ENCODE measurements around the gene ZC3H13. TPM values are rescaled to one million over a fixed set of nuclear protein-coding genes. Genes with fewer than 3 reads are reported as not detected.
"Not testable (repeated sequence)": the region's sequence is repeated elsewhere in the genome, so short reads cannot be mapped to it uniquely, and the experiment has no call there.

The ZC3H13 gene
- polyA plus RNA-seq, 1 donor from 2014 or later = 59.8 TPM

DNA sequence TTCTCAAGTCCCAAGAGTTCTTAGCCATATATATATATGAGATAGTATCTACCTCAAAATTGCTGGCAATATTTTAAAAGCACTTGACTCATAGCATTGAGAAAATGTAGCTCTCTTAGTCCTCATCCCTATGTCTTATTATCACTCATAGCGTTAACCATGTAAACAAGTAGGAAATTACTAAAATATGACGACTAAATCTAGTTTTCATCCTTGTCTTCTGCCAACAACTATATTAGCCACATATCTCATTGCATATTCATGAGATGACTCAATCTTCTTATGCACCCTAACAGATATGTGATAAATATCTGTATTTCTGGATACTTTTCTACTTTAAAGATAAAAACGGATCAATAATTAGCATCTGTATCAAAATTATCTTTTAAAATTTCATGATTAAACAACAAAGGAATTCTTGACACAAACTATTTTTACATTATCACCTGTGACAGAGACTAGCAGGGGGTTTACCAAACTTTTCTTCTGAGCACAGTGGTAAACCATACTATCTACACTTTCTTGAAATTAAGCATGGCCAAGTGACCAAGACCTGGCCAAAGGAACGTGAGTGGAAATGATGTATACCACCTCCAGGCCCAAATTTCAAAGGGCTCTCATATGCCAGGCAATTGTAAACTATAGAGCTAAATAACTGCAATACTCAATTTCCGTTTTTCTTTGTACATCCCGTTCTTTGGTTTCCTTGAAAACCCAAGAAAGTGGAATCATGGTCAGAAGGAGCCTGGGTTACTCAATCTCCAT lies 45.7 kb downstream of the ZC3H13 start:
- H3K4me1 Mint-ChIP-seq = peaks cover 7 to 11% (median 8%) of the 10 kb centered on the region in 3 donors
- H3K27me3 Mint-ChIP-seq = no peaks in the 10 kb centered on the region
- H3K9me3 Mint-ChIP-seq = peaks cover 0 to 1% (median 0%) of the 10 kb centered on the region in 3 donors
- no peak overlapping the region for H3K27ac Mint-ChIP-seq
- H3K36me3 Mint-ChIP-seq = peaks cover 16% of the 10 kb centered on the region
- no peak overlapping the region for H3K4me3 Mint-ChIP-seq

DNA sequence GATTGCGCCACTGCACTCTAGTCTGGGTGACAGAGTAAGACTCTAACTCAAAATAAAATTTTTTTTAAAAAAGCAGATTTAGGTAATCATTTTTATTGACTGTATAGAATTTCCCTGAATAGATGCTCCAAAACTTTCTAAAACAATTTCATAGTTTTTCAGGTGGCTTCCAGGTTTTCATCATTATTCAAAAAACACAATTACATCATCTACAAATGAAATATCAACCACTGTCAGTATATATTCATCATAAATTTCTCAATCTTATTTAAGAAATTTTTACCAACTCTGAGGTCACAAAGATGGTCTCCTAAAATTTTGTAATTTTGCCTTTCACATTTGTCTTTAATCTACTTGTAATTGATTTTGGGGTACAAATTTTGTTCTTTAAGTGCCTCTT lies 48.1 kb downstream of the ZC3H13 start:
- Mint-ChIP-seq H3K36me3 (peaks cover 21% of the 10 kb centered on the region), H3K4me1 (peaks cover 8 to 13% (median 9%) of the 10 kb centered on the region in 3 donors), H3K27ac (no peak overlapping the region), H3K27me3 (no peaks in the 10 kb centered on the region), H3K4me3 (no peak overlapping the region), H3K9me3 (peaks cover 0 to 1% (median 0%) of the 10 kb centered on the region in 3 donors)

DNA sequence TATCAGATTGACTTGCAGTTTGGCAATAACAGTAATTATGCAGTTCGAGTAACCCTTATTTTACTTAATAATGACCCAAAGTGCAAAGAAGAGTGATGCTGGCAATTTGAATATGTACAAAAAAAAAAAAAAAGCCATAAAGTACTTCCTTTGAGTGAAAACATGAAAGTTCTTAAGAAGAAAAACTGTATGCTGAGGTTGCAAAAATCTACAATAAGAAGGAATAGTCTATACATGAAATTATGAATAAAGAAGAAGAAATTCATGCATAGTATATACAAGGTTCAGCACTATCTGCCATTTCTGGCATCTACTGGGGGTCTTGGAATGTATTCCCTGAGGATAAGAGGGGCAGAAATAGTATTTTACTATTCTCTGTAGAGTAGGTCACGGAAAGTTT lies 55.9 kb downstream of the ZC3H13 start:
- Mint-ChIP-seq H3K4me1 (peaks cover 0 to 4% (median 2%) of the 10 kb centered on the region in 3 donors), H3K36me3 (peaks cover 8% of the 10 kb centered on the region), H3K27me3 (no peaks in the 10 kb centered on the region), H3K9me3 (no peaks in the 10 kb centered on the region), H3K27ac (peak overlapping the region in 1 of 3 donors; percentile 39), H3K4me3 (no peak overlapping the region)

DNA sequence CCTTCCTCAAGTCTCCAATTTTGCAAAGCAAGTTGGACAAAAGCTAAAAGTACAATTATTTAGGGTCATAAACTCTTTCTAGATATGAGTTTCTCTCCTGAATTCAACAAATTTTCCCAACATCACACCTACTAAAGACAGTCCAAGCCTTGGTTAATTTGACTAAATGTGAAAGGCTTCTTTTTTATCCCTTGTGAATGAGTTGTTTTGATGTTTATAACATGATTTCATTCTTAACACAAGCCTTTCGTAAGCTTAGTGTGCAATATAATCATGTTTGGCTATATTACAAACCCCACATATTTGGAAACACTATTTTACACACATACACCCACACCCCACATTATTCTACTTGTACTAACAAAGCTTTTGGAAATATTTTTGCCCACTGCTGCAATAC lies 57.3 kb downstream of the ZC3H13 start:
- Mint-ChIP-seq H3K27ac (no peak overlapping the region), H3K36me3 (peaks cover 2% of the 10 kb centered on the region), H3K9me3 (no peaks in the 10 kb centered on the region)

DNA sequence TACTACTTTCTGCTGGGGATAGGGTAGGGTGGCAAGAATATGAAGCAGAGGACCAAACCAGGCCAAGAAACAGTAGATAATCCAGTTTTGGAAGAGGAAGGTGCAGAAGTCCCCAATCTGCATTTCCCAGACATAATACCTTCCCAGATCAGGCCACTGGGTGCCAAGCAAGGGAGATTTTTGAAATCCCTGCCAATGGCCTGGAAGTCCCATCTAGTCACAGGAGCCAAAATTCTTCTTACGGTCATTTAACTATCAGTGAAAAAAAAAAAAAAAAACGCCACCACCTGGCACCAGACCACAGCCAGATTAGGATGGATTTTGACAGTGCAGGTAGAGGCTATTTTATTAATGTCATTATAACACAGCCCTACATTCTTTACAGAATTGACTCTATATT lies 57.8 kb downstream of the ZC3H13 start:
- Mint-ChIP-seq H3K36me3 (peaks cover 1% of the 10 kb centered on the region), H3K4me1 (peaks cover 0 to 4% (median 2%) of the 10 kb centered on the region in 3 donors), H3K9me3 (no peaks in the 10 kb centered on the region), H3K4me3 (no peak overlapping the region), H3K27me3 (no peaks in the 10 kb centered on the region), H3K27ac (no peak overlapping the region)

More for the DNA sequence above, 57.3 kb downstream of the ZC3H13 start:
- Mint-ChIP-seq H3K4me1 (peaks cover 0 to 4% (median 2%) of the 10 kb centered on the region in 3 donors), H3K4me3 (no peak overlapping the region), H3K27me3 (no peaks in the 10 kb centered on the region)

DNA sequence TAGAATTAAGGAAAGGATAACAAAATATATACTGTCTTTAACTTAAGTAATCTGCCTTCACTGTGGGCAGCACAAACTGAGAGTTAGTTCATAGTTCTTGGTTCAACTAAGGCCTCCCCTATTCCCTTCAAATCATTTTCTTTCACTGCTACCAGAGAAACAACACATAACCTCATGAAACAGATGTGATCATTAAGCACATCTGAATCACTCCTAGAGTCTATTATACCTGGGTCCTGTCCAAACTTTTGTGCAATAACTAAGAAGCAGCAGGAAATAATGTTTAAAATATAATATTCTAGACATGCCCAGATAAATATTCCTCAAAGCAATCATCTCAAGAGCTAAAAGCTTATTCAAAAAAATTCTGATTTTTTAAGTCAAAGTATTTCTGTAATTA lies 62.9 kb downstream of the ZC3H13 start:
- peaks cover 12% of the 10 kb centered on the region for H3K36me3 Mint-ChIP-seq
- peaks cover 0 to 2% (median 0%) of the 10 kb centered on the region in 3 donors for H3K9me3 Mint-ChIP-seq
- H3K4me3 Mint-ChIP-seq = no peak overlapping the region
- no peak overlapping the region for H3K27ac Mint-ChIP-seq
- no peaks in the 10 kb centered on the region for H3K27me3 Mint-ChIP-seq
- peaks cover 0 to 4% (median 0%) of the 10 kb centered on the region in 3 donors for H3K4me1 Mint-ChIP-seq

DNA sequence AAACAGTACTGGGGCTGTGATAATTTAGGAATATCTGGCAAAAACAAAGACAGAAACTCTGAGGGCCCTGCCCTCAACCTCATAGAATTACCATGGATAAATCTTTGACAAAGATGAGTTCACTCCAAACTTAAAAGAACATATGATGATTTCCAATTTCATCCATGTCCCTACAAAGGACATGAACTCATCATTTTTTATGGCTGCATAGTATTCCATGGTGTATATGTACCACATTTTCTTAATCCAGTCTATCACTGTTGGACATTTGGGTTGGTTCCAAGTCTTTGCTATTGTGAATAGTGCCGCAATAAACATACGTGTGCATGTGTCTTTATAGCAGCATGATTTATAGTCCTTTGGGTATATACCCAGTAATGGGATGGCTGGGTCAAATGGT lies 71.4 kb downstream of the ZC3H13 start:
- H3K36me3 Mint-ChIP-seq = peaks cover 30% of the 10 kb centered on the region
- not testable (repeated sequence) for H3K4me3 Mint-ChIP-seq, H3K27me3 Mint-ChIP-seq, H3K9me3 Mint-ChIP-seq, H3K4me1 Mint-ChIP-seq, H3K27ac Mint-ChIP-seq

DNA sequence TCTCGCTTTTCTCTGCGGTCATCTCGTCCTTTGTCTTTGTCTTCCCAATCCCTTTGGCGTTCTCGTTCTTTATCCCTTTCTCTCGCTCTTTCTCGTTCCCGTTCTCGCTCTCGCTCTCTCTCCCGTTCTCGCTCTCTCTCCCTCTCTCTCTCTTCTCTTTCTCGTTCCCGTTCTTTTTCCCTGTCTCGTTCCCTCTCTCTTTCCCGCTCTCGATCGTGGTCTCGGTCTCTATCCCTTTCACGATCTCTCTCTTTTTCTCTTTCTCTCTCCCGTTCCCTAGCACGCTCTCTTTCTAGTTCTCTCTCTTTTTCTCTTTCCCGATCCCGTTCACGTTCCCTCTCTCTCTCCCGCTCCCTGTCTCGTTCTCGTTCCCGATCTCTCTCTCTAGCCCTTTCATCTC lies 77.2 kb downstream of the ZC3H13 start:
- Mint-ChIP-seq H3K4me3 (no peak overlapping the region), H3K27ac (no peak overlapping the region), H3K4me1 (no peaks in the 10 kb centered on the region), H3K27me3 (no peaks in the 10 kb centered on the region), H3K36me3 (peaks cover 14% of the 10 kb centered on the region), H3K9me3 (peaks cover 0 to 2% (median 0%) of the 10 kb centered on the region in 3 donors)

DNA sequence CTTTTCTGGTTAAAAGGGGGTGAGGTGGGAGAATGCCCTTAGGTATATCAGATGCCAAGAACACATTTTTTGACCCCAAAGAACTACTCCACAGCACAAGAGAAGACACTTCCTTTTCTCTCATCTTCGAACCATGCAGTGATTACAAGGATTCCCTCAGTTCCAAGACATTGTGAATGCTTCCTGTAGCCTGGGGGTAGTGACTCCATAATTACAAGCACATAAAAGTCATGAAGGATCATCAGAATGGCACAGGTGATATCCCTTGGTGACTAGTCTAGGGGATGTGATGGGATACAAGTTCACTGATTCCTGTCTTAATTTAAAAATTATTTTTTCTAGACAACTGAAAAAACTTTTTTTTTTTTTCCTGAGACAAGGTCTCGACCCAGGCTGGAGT lies 78.0 kb downstream of the ZC3H13 start:
- H3K4me3 Mint-ChIP-seq = no peak overlapping the region
- no peaks in the 10 kb centered on the region for H3K4me1 Mint-ChIP-seq
- peaks cover 0 to 2% (median 0%) of the 10 kb centered on the region in 3 donors for H3K9me3 Mint-ChIP-seq
- H3K27ac Mint-ChIP-seq = no peak overlapping the region
- no peaks in the 10 kb centered on the region for H3K27me3 Mint-ChIP-seq
- peaks cover 16% of the 10 kb centered on the region for H3K36me3 Mint-ChIP-seq

DNA sequence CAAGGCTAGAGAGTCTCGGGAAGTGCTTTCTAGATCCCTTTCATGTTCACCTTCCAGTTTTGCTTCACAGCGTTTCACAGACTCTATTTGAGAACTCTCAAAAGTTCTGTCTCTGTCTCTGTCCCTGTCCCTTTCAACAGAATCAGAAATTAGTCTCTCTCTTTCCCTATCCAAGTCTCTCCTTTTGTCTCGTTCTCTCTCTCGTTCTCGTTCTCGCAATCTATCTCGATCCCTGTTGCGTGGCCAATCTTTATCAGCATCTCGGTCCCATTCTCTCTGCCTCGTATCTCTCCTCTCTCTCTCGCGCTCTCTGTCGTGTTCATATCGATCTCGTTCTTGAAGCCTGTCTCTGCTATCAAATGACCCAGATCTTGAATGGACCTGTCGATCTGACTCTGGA lies 85.0 kb downstream of the ZC3H13 start:
- Mint-ChIP-seq H3K4me1 (no peaks in the 10 kb centered on the region), H3K27ac (no peak overlapping the region), H3K4me3 (no peak overlapping the region), H3K9me3 (no peaks in the 10 kb centered on the region), H3K36me3 (peaks cover 22% of the 10 kb centered on the region), H3K27me3 (no peaks in the 10 kb centered on the region)

DNA sequence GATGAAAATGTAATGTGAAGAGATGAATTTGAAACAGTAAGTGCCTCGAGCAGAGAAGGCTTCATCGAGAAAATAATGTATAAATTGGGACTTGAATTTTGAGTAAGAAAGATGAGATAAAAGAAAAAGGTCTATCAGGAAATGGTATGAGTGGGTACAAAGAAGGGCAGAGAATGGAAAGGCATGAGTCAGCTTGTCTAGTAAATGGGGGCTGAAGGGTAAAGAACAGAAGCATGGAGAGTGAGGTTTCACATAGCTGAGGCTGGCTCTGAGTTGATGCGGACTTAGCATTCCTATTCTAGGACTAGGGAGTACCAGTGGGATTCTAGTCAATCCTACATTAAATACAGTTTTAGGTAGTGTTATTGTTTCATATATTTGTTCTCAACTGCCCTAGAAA lies 85.8 kb downstream of the ZC3H13 start:
- H3K27me3 Mint-ChIP-seq = no peaks in the 10 kb centered on the region
- no peaks in the 10 kb centered on the region for H3K9me3 Mint-ChIP-seq
- peaks cover 22% of the 10 kb centered on the region for H3K36me3 Mint-ChIP-seq
- H3K4me3 Mint-ChIP-seq = no peak overlapping the region
- no peak overlapping the region for H3K27ac Mint-ChIP-seq
- no peaks in the 10 kb centered on the region for H3K4me1 Mint-ChIP-seq

DNA sequence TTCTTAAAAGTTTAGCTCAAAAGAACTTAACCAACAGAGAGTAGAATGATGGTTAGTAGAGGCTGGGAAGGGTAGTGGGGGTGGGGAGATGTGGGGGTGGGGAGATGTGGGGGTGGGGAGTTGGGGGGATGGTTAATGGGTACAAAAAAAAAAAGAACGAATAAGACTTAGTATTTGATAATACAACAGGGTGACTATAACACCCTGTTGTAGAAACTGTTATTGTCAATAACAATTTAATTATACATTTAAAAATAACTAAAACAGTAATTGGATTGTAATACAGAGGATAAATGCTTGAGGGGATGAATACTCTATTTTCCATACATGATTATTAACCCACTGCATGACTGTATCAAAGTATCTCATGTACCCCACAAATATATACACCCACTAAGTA lies 91.1 kb downstream of the ZC3H13 start:
- Mint-ChIP-seq H3K9me3 (peaks cover 0 to 1% (median 0%) of the 10 kb centered on the region in 3 donors), H3K4me3 (no peak overlapping the region), H3K4me1 (no peaks in the 10 kb centered on the region), H3K36me3 (peaks cover 25% of the 10 kb centered on the region), H3K27me3 (no peaks in the 10 kb centered on the region), H3K27ac (no peak overlapping the region)

DNA sequence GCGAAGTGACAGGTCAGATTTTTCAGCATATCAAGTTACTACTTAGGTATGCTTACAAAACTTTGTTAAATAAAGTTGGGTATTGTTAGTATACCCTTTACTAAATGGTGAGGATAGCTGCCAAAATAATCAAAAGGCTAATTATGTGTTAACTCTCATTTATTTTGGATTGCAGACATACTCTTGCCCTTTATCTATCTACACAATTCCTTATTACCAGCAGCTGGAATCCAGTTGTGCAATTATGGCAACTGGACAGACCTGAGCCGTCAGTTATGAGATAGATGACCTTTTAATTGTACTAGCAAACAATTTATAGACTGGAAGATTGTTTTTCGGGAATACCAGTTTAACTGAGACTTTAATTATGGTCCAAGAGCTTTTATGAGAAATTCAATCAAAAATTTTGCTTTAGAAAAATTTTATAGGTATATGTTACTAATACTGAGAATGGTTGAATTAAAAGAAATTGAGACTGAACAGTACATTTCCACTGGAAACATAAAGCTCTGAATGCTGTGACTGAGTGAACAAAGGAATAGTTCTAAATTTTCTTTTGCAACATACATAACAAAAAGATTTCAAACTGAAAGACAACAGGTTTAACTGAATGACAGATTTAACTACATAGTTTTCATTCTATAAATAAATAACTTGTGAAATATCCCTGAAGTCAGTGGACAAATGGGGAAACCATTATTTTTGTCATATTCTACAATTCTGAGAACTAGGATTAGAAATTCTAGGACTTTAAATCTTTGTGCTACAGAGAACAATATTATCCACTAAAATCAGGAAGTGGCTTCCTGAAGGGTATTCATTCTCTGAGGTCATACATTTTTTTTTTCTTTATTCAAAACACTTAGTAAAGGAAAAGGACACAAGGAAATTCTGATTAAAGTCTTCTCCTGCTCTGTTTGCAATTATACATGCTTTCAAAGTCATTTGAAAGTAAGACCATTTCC lies 97.4 kb downstream of the ZC3H13 start:
- Mint-ChIP-seq H3K27me3 (no peaks in the 10 kb centered on the region), H3K4me3 (no peak overlapping the region), H3K9me3 (peaks cover 0 to 1% (median 0%) of the 10 kb centered on the region in 3 donors), H3K27ac (no peak overlapping the region), H3K36me3 (peaks cover 19% of the 10 kb centered on the region), H3K4me1 (no peaks in the 10 kb centered on the region)

DNA sequence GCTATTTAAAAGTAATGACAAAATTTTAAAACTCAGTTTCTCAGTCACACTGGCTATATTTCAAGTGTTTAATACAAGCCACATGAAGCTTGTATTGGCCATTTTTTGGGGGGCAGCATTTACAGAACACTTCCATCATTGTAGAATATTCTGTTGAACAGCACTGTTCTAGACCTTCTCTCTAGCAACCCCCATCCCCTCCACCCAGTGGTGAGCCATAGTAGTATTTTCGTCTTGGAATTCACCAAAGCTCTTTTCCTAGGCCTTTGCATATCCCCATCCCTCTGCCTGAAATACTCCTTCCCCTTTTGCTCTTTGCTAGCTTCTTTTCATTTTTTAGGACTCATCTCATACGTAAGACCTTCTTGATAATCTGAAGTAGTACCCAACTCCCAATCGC lies 99.5 kb downstream of the ZC3H13 start:
- H3K27ac Mint-ChIP-seq = no peak overlapping the region
- no peaks in the 10 kb centered on the region for H3K27me3 Mint-ChIP-seq

DNA sequence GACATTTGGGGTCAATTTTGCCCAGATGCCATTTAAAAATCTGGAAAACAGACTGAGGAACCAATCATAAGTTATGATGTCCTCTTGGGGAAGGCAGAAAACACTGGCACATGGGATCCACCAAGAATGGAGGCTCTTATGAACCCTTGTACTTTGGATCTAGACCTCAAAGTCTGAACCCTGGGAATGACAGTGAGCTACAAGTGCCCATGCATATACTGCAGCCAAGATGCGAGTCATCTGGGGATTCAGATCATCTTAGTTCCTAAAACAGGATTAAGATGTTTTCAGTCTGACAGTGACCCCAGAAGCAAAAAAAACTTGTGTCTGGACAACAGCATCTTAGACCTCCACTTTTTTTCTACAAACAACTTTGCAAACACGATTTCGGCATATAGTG lies 100.8 kb downstream of the ZC3H13 start:
- no peaks in the 10 kb centered on the region for H3K9me3 Mint-ChIP-seq
- H3K36me3 Mint-ChIP-seq = peaks cover 13% of the 10 kb centered on the region
- H3K27me3 Mint-ChIP-seq = no peaks in the 10 kb centered on the region
- H3K27ac Mint-ChIP-seq = peak overlapping the region in 1 of 3 donors; percentile 86
- H3K4me1 Mint-ChIP-seq = no peaks in the 10 kb centered on the region
- H3K4me3 Mint-ChIP-seq = no peak overlapping the region

More for the DNA sequence above, 99.5 kb downstream of the ZC3H13 start:
- Mint-ChIP-seq H3K4me1 (no peaks in the 10 kb centered on the region), H3K9me3 (no peaks in the 10 kb centered on the region), H3K36me3 (peaks cover 16% of the 10 kb centered on the region), H3K4me3 (no peak overlapping the region)
